SK-N-SH (cell line): ENCODE results near the gene GAPVD1.

Source experiments
- CHD2 ChIP-seq: fragments of 150-350 bp; IDR thresholded peaks from 2 replicates; pipeline ENCODE4 v1.6.1; 2018; ENCODE audit warnings: low read length; ENCODE audit not compliant: partially characterized antibody
- EP300 ChIP-seq, 2 experiments: IDR thresholded peaks; 2 replicates each; pipeline versions ENCODE4 v1.4.0 to v1.6.1; 2012; ENCODE audit warnings: borderline replicate concordance in 1 of 2, low read depth in 1 of 2, low read length in 1 of 2
- JUND ChIP-seq: IDR thresholded peaks from 2 replicates; pipeline ENCODE4 v1.4.0; 2012
- RAD21 ChIP-seq: IDR thresholded peaks from 2 replicates; pipeline ENCODE4 v1.6.1; 2012; ENCODE audit warnings: mild to moderate bottlenecking, low read length
- RFX5 ChIP-seq: IDR thresholded peaks from 2 replicates; pipeline ENCODE4 v1.6.1; 2012; ENCODE audit warnings: mild to moderate bottlenecking, improper control_type of control experiment, low read length
- RXRA ChIP-seq: IDR thresholded peaks from 2 replicates; pipeline ENCODE4 v1.4.0; 2012; ENCODE audit warnings: low read depth, mild to moderate bottlenecking, borderline replicate concordance
- SMC3 ChIP-seq: IDR thresholded peaks from 2 replicates; pipeline ENCODE4 v1.6.1; 2012; ENCODE audit warnings: low read depth, low read length, improper control_type of control experiment
- TF ChIP-seq, protein P1 (sequence below): fragments of 200-600 bp; sonication (generic); IDR thresholded peaks from 2 replicates; pipeline ENCODE4 v1.6.1; 2017; ENCODE audit warnings: antibody characterized with exemption, mild to moderate bottlenecking, moderate library complexity
- TF ChIP-seq, protein P2 (sequence below): IDR thresholded peaks from 2 replicates; pipeline ENCODE4 v1.4.0; 2012; ENCODE audit warnings: low read depth, borderline replicate concordance

DNA sequence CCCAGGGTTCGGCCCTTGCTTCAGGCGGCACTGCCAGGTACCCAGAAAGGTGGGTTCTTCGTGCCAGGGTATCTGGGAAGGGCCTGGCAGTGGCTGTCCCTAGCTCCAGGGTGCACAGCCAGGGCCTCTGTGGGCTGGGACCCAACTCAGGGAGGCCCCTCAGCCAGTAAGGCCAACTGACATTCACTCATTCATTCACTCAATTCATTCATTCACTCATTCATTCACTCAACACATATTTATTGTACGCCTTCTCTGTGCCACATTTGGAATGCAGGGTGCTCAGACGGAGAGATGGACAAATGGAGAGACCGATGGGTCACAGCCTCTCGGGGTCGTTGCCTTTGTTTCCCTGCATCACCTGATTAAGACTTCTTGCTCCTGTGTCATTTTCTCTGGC is 154.9 kb downstream of the GAPVD1 start:
- TF ChIP-seq RAD21 (no peak), CHD2 (no peak), SMC3 (no peak), RXRA (no peak), EP300 (IDR thresholded peaks at IDR 0.05; ENCODE audit: borderline replicate concordance in 1 of 2, low read depth in 1 of 2, low read length in 1 of 2) (no peak), RFX5 (no peak), JUND (no peak)
- TF ChIP-seq, protein P1, sequence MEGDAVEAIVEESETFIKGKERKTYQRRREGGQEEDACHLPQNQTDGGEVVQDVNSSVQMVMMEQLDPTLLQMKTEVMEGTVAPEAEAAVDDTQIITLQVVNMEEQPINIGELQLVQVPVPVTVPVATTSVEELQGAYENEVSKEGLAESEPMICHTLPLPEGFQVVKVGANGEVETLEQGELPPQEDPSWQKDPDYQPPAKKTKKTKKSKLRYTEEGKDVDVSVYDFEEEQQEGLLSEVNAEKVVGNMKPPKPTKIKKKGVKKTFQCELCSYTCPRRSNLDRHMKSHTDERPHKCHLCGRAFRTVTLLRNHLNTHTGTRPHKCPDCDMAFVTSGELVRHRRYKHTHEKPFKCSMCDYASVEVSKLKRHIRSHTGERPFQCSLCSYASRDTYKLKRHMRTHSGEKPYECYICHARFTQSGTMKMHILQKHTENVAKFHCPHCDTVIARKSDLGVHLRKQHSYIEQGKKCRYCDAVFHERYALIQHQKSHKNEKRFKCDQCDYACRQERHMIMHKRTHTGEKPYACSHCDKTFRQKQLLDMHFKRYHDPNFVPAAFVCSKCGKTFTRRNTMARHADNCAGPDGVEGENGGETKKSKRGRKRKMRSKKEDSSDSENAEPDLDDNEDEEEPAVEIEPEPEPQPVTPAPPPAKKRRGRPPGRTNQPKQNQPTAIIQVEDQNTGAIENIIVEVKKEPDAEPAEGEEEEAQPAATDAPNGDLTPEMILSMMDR: no peak
- TF ChIP-seq, protein P2, sequence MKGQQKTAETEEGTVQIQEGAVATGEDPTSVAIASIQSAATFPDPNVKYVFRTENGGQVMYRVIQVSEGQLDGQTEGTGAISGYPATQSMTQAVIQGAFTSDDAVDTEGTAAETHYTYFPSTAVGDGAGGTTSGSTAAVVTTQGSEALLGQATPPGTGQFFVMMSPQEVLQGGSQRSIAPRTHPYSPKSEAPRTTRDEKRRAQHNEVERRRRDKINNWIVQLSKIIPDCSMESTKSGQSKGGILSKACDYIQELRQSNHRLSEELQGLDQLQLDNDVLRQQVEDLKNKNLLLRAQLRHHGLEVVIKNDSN: no peak
